ENCODE results near the gene EMP3. TPM values are rescaled to one million over a fixed set of nuclear protein-coding genes. Genes with fewer than 3 reads are reported as not detected.

EMP3 gene
- total RNA-seq, 4 donors from 2014 or later, result 36.3 to 74.2 (median 56.5) TPM

- H3K27me3 ChIP-seq, result no peaks in the 10 kb centered on the region
- peak overlapping the region; percentile 81 to 88 (median 86) for H3K27ac ChIP-seq
- peak; percentile 82 for ATAC-seq
- TF ChIP-seq CTCF (IDR thresholded peaks at IDR 0.05) (no peak), POLR2AphosphoS5 (IDR thresholded peaks at IDR 0.05) (peak; percentile 97), EP300 (IDR thresholded peaks at IDR 0.05) (no peak), POLR2A (IDR thresholded peaks at IDR 0.05) (peak in 1 of 2 donors; percentile 11)
- peak overlapping the region; percentile 25 to 44 for H3K4me3 ChIP-seq
- H3K9me3 ChIP-seq, result no peaks in the 10 kb centered on the region
- WGBS, 2 donors (ENCODE audit: low coverage in 1 of 2), result 0 to 7% methylated on average over 9 to 17 of the region's 25 CpGs
- peaks cover 0 to 33% of the 10 kb centered on the region in 2 donors for H3K36me3 ChIP-seq
- peaks cover 0 to 60% (median 16%) of the 10 kb centered on the region in 3 donors for H3K4me1 ChIP-seq
These were observed 7.5 kb downstream of the EMP3 start for GRCh38 chr19:48332662-48333466.

- Histone ChIP-seq H3K27me3 (no peaks in the 10 kb centered on the region), H3K27ac (peak overlapping the region; percentile 81 to 88 (median 86)), H3K9me3 (no peaks in the 10 kb centered on the region), H3K4me3 (peak overlapping the region; percentile 25 to 44), H3K4me1 (peaks cover 0 to 52% (median 16%) of the 10 kb centered on the region in 3 donors), H3K36me3 (peaks cover 0 to 33% of the 10 kb centered on the region in 2 donors)
- WGBS, 2 donors (ENCODE audit: low coverage in 1 of 2), result 2 to 34% methylated on average over 7 to 10 of the region's 54 CpGs
- ATAC-seq, result peak; percentile 88
- TF ChIP-seq EP300 (IDR thresholded peaks at IDR 0.05) (no peak), POLR2A (IDR thresholded peaks at IDR 0.05) (no peak), POLR2AphosphoS5 (IDR thresholded peaks at IDR 0.05) (peak; percentile 49), CTCF (IDR thresholded peaks at IDR 0.05) (peak in 3 of 4 experiments; percentile 81 to 96 (median 86))
These were observed 8.4 kb downstream of the EMP3 start for GRCh38 chr19:48333467-48334384.

GRCh38 chr19:48338253-48338755 lies 13.0 kb downstream of the EMP3 start:
- no peak for ATAC-seq
- TF ChIP-seq EP300 (IDR thresholded peaks at IDR 0.05) (no peak), POLR2AphosphoS5 (IDR thresholded peaks at IDR 0.05) (no peak), POLR2A (IDR thresholded peaks at IDR 0.05) (no peak), CTCF (IDR thresholded peaks at IDR 0.05) (no peak)

GRCh38 chr19:48338802-48339503 lies 13.6 kb downstream of the EMP3 start:
- TF ChIP-seq POLR2AphosphoS5 (IDR thresholded peaks at IDR 0.05), result no peak
- no peak for TF ChIP-seq POLR2A (IDR thresholded peaks at IDR 0.05)
- no peak for TF ChIP-seq EP300 (IDR thresholded peaks at IDR 0.05)
- no peak for TF ChIP-seq CTCF (IDR thresholded peaks at IDR 0.05)
- H3K27ac ChIP-seq, result no peak overlapping the region
- ATAC-seq, result no peak
- WGBS, 2 donors (ENCODE audit: low coverage in 1 of 2), result 91 to 94% methylated on average over 7 to 9 of the region's 14 CpGs
- H3K36me3 ChIP-seq, result peaks cover 0 to 38% of the 10 kb centered on the region in 2 donors
- peaks cover 0 to 5% (median 0%) of the 10 kb centered on the region in 3 donors for H3K4me1 ChIP-seq
- H3K4me3 ChIP-seq, result no peak overlapping the region
- H3K27me3 ChIP-seq, result no peaks in the 10 kb centered on the region
- no peaks in the 10 kb centered on the region for H3K9me3 ChIP-seq

More at GRCh38 chr19:48338253-48338755, 13.0 kb downstream of the EMP3 start:
- WGBS, 2 donors (ENCODE audit: low coverage in 1 of 2), result 100% methylated on average over 2 to 3 of the region's 14 CpGs
- H3K27ac ChIP-seq, result no peak overlapping the region
- H3K9me3 ChIP-seq, result no peaks in the 10 kb centered on the region
- no peak overlapping the region for H3K4me3 ChIP-seq
- H3K4me1 ChIP-seq, result peaks cover 0 to 11% (median 3%) of the 10 kb centered on the region in 3 donors
- no peaks in the 10 kb centered on the region for H3K27me3 ChIP-seq
- H3K36me3 ChIP-seq, result peaks cover 0 to 36% of the 10 kb centered on the region in 2 donors

All from gastroesophageal sphincter (tissue), 4 donors.